Stimulated activated CD4-positive, alpha-beta T cell treated with anti-CD3 and anti-CD28 coated beads, Interleukin-12 subunit alpha, Interleukin-12 subunit beta, amount 100 ng/mL, for 48 hours (primary cell): Measurements from ENCODE around the gene SOD3.

ENCODE experiments used
- DNase-seq, 3 donors: peaks; one replicate each; pipeline ENCODE4 v3.0.0-alpha.2; 2020; ENCODE audit warnings: low read depth in 2 of 3, low spot score in 1 of 3

Gene SOD3, protein sequence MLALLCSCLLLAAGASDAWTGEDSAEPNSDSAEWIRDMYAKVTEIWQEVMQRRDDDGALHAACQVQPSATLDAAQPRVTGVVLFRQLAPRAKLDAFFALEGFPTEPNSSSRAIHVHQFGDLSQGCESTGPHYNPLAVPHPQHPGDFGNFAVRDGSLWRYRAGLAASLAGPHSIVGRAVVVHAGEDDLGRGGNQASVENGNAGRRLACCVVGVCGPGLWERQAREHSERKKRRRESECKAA

DNA sequence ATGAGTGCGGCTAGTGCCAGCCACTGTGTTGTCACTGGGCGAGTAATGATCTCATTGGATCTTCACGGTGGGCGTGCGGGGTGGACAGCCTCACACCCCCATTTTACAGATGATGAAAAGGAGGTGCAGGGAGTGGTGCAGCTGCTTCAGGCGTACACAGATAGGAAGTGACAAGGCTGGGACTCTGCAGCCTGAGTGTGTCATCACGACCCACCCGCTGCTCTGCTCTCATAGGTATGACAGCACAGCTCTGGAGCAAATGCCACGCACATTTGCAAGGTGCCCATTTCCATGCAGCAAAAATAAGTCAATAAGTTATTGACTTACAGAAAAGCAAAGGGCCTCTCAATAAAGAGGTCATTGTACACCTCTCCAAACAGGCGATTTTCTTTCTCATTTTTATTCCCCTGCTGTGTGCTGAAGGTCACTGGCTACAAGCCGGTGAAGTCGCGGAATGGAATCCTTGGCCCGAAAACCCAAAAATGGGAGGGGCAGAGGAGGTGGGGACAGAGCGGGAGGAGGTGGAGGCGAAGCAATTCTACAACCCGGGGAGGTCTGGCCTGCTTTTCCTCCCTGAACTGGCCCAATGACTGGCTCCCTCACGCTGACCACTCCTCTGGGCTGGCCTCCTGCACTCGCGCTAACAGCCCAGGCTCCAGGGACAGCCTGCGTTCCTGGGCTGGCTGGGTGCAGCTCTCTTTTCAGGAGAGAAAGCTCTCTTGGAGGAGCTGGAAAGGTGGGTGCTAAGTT is at the start of gene SOD3:
TSS of gene SOD3 (plus strand) at position 658 of the 750 bp plus-strand sequence. CDS start 3,949 bp downstream, outside the sequence.
- no peak for DNase-seq

DNA sequence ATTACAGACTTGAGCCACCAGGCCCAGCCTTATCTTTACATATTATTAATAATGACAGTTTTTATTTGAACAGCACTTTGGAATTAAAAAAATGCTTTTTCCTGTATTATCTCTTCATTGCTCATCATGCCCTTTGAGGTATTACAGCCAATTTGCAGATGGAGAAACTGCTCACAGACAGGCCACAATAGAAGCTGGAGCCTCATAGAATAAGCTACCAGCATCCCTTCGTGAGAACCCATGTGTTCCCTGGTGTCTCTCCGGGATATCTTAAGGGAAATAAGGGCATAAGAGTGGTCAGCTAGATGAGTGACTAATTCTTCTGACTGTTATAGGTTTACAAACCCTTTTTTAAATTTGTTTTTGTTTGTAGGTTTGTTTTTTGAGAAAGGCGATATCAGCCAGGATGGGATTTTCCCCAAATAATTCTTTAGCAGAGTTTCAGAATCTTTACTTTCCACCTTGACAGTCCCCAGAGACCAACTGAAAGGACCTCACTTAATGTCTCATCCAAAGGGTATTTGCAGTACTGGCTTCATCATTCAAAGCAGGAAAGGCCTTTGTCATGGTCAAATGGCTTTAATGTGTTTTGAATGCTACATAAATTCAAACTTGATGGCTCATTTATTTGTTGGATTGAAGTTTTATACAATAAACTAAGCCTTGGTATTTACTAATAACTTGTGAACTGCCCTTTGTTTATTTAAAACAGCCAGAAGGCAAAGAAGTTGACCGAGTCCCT is 48.0 kb upstream of the SOD3 start:
- DNase-seq = no peak

DNA sequence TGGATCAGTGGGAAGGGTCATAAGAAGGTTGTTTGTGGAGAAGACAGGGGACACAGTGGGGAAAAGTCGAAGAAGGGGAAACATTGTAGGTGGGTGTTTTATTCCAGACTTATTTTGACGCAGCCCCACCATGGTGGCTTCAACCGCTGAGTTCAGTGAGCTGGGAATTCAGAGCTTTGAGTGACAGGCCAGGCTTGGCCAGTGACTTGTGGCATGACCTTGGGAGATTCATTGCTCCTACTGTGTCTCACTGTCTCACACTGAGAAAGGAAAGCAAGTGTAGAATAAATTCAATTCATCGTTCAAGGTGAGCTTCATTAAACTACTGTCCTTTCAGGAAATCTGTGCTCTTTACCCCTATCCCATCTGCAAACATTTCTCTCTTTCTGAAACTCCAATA is 47.4 kb upstream of the SOD3 start:
- no peak for DNase-seq

DNA sequence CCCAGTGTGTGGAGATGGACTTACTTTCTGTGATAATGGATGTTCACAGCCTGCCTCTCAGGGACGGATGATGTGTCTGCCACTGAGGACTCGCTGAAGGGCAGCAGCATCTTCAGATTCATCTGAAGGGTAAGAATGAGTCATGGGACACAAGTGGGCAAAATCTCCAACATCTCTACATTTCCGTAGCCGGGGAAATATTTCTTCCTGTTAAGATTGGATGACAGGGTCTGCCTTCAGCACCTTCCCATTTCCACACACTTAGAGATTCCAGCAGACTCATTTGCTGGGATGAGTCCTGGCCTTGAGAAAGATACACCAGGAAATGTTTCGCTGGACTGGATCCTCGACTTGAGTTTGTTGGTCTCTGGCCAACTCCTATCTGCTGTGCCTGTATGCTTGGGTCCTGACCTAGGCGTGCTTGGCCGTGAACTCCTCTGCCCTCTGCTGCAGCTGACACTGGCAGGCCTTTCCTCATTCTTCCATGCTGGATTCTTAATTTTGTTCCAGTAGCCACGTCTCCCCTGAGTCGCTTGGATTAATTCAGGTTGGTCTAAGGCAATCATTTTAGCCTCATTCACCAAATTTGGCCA is 46.5 kb upstream of the SOD3 start:
- no peak for DNase-seq

DNA sequence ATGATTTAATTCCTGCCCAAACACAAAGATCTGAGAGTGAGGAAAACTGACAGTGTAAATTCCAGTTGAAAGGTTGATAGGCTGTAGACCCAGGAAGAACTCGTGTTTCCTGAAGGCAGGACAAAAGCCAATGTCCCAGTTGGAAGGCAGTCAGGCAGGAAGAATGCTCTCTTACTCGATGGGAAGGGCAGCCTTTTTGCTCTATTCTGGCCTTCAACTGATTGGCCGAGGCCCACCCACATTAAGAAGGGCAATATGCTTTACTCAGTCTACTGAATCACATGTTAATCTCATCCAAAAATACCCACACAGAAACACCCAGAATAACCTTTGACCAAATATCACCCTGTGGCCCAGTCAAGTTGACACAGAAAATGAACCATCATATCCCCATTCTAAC is 45.3 kb upstream of the SOD3 start:
- DNase-seq = no peak

DNA sequence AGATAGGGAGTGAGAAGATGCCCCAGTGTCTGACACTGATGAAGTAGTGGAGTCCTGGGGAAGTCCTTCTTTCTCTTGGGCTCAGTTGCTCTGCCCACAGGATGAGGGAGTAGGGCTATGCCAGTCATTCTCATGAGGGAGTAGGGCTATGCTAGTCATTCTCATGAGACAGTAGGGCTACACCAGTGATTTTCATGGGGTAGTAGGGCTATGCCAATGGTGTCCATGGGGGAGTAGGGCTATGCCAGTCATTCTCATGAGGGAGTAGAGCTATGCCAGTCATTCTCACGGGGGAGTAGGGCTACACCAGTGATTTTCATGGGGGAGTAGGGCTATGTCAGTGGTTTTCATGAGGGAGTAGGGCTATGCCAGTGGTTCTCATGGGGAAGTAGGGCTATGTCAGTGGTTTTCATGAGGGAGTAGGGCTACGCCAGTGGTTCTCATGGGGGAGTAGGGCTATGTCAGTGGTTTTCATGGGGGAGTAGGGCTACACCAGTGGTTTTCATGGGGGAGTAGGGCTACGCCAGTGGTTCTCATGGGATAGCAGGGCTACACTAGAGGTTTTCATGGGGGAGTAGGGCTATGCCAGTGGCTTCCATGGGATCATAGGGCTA is 43.3 kb upstream of the SOD3 start:
- no peak for DNase-seq

DNA sequence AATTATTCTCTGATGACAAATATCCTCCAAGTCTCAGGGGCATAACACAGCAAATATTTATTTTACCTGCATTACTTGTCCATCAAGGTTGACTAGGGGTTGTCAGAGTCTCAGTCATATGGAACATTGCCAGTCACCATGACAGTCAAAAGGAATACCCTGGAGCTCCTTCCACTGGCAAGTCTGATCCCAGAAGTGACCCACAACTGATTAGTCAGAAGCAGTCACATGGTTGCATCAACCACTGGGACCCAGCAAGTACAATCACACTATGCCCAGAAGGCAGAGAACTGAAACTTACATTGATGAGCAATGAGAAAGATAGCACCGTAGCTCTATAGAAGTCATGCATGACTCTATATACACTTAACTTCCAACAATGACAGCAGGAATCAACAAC is 41.9 kb upstream of the SOD3 start:
- no peak for DNase-seq

DNA sequence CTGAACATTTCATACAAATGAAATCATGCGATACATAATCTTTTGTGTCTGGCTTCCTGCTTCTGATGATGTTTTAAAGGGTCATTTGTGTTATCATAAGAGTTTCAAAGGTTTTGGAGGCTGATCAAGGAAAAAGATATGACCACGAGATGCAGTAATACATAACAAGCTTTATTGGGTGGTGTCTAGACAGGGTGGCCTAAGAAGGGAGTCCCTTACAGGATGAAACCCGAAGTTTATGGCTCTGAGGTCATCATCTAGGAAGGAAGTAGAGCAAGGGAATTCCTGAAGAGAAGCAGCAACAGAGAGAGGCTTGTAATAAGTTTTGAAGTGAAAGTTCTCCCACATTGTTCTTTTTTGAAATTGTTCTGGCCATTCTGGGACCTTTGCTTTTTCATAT is 40.8 kb upstream of the SOD3 start:
- no peak for DNase-seq

DNA sequence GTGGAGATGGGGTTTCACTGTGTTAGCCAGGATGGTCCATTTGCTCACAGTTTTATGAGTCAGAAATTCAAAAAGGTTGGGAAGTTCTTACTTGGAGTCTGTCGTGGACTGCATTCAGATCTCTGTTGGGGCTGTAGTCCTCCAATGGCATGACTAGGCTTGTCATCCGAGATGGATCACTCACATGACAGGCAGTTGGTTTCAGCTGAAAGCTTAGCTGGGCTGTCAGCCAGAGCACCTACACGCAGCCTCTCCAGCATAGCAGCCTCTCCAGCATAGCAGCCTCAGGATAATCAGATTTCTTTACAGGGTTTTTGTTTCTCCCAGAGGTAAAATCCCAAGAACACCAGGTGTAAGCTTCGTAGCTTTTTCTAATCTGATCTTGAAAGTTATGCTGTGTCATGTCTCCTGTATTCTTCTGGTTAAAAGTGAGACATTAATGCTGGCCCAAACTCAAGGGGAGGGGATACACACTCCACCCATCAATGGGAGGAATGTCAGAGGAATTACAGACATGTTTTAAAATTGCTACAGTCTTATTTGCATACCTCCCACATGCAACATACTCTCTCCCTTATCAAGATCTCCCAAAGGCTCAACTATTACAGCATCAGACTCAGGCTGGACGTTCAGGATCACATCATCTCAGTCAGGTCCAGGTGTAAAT is 31.6 kb upstream of the SOD3 start:
- DNase-seq = no peak

DNA sequence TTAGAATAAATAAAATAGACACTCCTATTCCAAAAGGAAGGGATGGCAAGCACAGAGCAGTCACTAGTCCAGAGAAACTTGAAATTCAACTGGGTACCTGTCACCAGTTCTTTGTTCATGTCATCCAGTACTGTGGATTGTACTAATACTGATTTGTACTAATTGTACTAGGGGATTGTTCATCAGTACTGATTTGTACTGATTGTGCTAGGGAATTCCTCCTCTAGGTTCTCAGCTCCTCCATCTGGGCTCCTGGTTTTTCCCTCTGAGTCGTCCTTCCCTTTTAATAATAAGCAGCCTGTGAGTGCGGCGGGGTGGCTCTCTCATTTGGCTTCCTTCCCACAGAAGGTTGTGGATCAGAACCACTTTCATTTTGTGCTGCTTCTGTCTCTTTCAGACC is 31.0 kb upstream of the SOD3 start:
- DNase-seq = no peak

DNA sequence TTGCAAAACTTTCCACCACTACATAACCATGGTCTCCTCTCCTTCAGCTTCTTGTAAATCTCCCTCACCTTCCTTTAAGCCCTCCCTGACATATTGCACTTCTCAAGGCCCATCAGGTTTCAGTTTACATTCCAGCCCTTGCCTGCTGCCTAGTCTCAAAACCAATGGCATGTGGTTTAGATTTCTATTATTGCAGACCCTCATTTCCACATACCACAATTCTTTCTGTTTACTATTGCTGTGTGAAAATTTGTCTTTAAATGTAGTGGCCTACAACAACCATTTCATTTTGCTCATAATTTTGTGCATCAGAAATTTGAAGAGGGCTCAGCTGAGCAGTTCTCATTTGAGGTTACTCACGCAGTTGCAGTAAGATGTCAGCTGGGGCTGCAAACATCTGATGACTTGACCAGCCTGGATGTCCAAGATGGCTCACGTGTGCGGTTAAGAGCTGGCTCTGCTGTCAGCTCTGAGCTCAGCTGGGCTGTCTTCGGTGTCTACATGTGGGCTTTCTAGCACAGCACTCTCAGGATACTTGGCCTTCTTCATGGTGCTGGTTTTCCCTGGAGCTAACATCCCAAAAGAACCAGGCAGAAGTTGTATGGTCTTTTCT is 29.9 kb upstream of the SOD3 start:
- DNase-seq = no peak

DNA sequence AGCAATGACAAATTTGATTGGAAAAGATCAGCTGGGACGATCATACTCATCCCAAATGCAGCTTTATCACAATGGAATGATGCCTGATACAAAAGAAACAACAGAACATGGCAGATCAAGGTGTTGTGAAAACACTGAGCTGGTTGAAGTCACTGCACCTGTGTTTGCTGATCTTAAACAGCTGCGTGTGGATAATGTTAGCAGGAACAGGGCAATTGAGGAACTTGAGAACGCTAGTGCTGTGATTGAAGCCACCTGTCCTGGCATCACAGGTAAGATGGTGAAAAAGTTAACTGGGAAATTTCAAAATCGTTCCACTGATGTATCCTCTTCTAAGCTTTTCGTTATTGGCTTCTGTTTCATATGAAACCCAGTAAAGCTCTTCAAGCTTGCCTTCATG is 27.4 kb upstream of the SOD3 start:
- DNase-seq = no peak

DNA sequence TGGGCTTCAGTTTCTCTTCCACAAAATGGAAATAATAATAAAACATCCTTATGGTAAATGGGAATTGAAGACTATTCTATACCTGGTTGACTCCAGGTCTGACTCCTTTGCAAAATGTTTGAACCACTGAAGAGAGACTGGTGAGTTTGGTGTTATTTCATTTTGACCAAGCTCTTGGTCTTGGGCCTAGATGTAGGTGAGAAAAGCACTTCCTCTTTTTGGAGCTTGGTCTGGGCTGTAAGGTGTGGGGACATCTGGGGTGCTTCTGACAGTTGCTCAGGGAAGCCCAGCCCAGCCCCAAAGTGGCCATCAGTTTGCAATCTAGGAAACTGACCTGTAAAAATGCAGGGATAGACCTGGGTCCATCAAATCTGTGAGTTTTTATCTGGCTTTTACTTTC is 26.8 kb upstream of the SOD3 start:
- no peak for DNase-seq

DNA sequence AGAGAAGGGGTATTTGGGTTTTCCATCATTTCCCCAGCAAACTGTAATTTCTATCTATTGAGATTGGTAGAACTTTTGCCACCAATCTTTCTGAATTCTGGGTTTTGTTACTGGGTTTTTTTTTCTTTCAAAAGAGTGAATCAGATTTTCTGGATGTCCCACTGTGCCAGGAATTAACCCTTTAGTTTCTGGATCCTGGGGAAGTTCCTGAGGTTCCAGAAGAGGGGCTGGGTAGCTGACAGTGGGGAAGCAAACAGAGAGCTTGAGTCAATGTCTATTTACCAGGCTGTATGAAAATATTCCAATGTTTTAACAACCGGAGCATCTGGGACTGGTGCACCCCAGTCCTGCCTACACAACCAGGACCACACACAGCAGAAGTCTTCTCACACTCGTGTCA is 25.8 kb upstream of the SOD3 start:
- DNase-seq = no peak

DNA sequence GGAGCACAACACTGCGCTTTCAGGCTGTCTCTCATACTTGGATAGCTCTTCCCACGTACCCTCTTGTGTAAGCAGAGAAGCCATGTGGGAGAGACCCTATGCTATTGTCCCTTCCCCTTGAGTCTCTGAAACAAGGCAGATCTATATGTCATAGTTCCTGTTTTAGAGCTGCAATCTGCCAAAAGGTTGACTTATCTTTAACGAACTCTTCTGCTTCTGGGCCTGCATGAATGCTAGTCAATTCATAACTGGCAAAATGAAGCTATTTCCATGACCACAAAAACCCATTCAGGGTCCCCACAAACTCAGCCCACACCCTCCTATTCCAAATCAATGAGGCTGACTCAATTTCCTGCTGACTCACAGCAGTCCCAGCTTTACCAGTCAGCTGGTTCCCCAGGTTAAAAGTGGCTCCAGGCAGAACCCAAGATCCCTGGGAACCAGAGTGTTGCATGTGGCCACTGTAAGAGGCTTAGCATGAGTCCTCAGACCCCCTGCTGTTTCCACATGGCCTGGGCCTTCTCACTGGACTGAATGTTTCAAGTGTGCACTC is 25.3 kb upstream of the SOD3 start:
- no peak for DNase-seq

DNA sequence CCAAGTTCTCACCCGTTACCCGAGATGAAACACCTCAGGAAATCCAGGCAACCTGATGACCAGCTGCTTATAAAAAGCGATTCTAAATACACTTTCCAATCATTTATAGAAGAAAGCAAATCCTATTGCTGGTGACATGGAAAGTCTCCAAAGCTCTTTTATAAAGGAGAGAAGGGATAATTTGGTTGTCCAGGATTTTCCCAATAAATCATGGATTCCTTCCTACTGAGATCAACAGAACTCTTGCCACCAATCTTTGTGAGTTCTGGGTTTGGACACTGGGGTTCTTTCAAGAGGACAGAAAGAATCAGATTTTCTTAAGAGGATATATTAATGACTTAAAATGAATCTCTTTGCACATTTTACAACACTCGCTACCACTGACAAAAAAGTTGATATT is 24.7 kb upstream of the SOD3 start:
- DNase-seq = no peak

DNA sequence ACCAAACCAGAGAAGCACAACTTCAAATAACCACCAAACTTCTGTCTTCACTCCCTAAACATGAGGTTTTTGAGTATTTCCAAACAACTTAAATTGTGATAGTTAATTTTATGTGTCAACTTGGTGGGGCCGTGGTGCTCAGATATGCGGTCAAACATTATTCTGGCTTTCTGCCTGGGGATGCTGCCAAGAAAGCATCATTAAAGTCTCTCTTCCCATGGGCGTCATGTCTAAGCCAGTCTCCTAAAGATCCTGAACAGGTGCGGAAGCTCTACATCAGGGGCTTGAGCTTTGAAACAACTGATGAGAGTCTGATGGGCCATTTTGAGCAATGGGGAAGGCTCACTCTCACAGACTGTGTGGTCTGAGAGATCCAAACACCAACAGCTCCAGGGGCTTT is 24.1 kb upstream of the SOD3 start:
- DNase-seq = no peak

DNA sequence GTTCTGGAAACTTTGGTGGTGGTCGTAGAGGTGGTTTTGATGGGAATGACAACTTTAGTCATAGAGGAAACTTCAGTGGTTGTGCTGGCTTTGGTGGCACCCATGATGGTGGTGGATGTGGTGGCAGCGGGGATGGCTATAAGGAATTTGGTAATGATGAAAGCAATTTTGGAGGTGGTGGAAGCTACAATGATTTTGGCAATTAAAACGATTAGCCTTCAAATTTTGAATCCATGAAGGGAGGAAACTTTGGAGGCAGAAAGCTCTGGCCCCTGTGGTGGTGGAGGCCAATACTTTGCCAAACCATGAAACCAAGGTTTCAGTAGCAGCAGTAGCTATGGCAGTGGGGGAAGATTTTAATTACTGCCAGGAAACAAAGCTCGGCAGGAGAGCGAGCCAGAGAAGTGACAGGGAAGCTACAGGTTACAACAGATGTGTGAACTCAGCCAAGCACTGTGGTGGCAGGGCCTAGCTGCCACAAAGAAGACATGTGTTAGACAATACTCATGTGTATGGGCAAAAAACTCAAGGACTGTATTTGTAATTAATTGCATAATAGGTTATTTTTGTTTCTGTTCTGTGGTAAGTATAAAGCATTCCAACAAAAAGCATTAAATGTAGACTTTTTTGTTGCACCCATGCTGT is 23.2 kb upstream of the SOD3 start:
- DNase-seq = no peak

DNA sequence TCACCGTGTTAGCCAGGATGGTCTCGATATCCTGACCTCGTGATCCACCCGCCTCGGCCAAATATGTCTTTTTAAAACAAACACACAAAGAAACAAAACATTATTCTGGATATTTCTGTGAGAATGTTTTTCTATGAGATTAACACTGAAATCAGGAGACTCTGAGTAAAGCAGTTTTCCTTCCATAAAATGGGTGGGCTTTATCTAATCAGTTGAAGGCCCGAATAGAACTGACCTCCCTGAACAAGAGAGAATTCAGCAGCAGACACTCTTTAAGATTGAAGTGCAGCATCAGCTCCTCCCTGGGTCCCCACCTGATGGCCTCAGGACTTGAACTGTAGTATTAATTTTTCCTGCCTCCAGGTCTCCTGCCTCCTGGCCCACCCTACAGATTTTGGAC is 22.4 kb upstream of the SOD3 start:
- no peak for DNase-seq

DNA sequence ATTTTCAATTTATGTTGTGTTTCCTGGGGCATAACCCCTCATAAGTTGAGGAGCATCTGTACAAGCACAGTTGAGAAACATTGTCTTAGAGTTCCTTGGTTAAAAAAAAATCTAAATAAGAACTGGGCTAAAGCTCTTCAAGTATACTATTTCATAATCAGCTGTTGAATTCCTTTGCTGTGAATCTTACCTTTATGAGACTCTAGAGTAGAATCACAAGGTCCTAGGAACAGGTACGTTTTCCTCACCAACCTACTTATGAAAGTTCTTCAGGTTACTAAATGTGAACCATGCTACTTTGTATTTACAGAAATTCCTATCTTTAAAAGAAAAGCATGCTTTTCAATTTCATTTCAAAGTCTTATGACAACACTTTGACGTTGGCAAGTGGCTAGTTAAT is 20.9 kb upstream of the SOD3 start:
- DNase-seq = no peak
